Glutamatergic neuron (in vitro differentiated cells): ENCODE data around the gene GM2A. TPM values are rescaled to one million over a fixed set of nuclear protein-coding genes. Genes with fewer than 3 reads are reported as not detected.

Experiments used
- DNase-seq: peaks from one replicate; pipeline ENCODE4 v3.0.0; 2022
- H3K27ac Mint-ChIP-seq: one replicate; pipeline ENCODE4 v1.8.0; 2020; ENCODE audit warnings: mild to moderate bottlenecking, mixed read lengths, inconsistent platforms; ENCODE audit not compliant: unreplicated experiment
- H3K27me3 Mint-ChIP-seq: one replicate; pipeline ENCODE4 v1.8.0; 2020; ENCODE audit warnings: mild to moderate bottlenecking, moderate library complexity, mixed read lengths, inconsistent platforms; ENCODE audit not compliant: unreplicated experiment
- H3K36me3 Mint-ChIP-seq: one replicate; pipeline ENCODE4 v1.8.0; 2020; ENCODE audit warnings: mild to moderate bottlenecking, mixed read lengths, inconsistent platforms; ENCODE audit not compliant: unreplicated experiment
- H3K4me1 Mint-ChIP-seq: one replicate; pipeline ENCODE4 v1.8.0; 2020; ENCODE audit warnings: mild to moderate bottlenecking, low read depth, mixed read lengths, inconsistent platforms; ENCODE audit not compliant: unreplicated experiment
- H3K4me3 Mint-ChIP-seq: one replicate; pipeline ENCODE4 v1.8.0; 2020; ENCODE audit warnings: mild to moderate bottlenecking, mixed read lengths, inconsistent platforms; ENCODE audit not compliant: unreplicated experiment
- H3K9me3 Mint-ChIP-seq: one replicate; pipeline ENCODE4 v1.8.0; 2020; ENCODE audit warnings: mild to moderate bottlenecking, moderate library complexity, mixed read lengths, inconsistent platforms; ENCODE audit not compliant: unreplicated experiment
- total RNA-seq: library from RNA; stranded (reverse); fragmentation: NEBNext Ultra II Directional; extraction: Animal tissue kit (Norgen Biotek cat#: 25700); gene quantifications from one replicate; pipeline ENCODE4 v1.2.1, GENCODE V29; 2021; ENCODE audit not compliant: unreplicated experiment
- TF ChIP-seq, protein P1 (sequence below): fragments of 200-600 bp; sonication (generic); IDR thresholded peaks from one replicate; pipeline ENCODE4 v1.5.0; 2021; ENCODE audit not compliant: partially characterized antibody, unreplicated experiment

GM2A gene
- total RNA-seq, 1 donor from 2014 or later, result 13.7 TPM

DNA sequence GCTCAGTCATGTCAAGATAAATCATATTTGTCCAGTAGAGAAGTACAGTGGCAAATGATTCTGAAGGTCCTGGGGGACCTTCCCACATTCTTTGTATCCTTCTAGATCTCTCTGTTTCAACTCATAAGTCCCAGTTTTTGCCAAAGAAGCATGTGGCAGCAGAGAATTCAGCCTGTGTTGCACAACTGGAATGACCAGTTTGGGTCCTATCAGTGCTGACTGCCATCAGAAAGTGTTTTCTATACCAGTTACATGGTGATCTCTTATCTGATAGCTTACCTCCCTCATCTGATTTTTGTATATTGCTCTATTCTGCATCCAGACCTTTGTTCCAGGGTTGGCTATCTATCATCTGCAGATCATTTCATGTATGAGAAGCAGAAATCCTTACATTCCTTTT lies 21.7 kb downstream of the GM2A start:
- no peak overlapping the region for H3K27ac Mint-ChIP-seq
- TF ChIP-seq, protein P1, sequence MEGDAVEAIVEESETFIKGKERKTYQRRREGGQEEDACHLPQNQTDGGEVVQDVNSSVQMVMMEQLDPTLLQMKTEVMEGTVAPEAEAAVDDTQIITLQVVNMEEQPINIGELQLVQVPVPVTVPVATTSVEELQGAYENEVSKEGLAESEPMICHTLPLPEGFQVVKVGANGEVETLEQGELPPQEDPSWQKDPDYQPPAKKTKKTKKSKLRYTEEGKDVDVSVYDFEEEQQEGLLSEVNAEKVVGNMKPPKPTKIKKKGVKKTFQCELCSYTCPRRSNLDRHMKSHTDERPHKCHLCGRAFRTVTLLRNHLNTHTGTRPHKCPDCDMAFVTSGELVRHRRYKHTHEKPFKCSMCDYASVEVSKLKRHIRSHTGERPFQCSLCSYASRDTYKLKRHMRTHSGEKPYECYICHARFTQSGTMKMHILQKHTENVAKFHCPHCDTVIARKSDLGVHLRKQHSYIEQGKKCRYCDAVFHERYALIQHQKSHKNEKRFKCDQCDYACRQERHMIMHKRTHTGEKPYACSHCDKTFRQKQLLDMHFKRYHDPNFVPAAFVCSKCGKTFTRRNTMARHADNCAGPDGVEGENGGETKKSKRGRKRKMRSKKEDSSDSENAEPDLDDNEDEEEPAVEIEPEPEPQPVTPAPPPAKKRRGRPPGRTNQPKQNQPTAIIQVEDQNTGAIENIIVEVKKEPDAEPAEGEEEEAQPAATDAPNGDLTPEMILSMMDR, result no peak
- H3K27me3 Mint-ChIP-seq, result no peaks in the 10 kb centered on the region
- H3K9me3 Mint-ChIP-seq, result no peaks in the 10 kb centered on the region
- no peak for DNase-seq
- H3K4me1 Mint-ChIP-seq, result no peaks in the 10 kb centered on the region
- H3K36me3 Mint-ChIP-seq, result no peaks in the 10 kb centered on the region
- H3K4me3 Mint-ChIP-seq, result no peak overlapping the region

DNA sequence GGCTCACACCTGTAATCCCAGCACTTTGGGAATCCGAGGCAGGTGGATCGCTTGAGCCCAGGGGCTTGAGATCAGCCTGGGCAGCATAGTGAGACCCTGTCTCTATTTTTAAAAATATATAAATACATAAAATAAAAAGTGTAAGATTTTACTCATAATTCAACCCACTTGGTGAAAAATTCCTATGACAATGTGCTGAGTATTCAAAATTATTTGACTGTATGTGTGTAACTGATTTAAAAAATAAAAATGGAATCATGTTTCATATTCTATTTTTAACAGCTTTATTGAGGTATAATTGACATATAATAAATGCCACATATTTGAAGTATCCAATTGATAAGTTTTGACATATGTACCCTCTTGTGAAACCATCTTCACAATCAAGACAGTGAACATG lies 22.8 kb downstream of the GM2A start:
- Mint-ChIP-seq H3K36me3 (no peaks in the 10 kb centered on the region), H3K27ac (no peak overlapping the region), H3K9me3 (no peaks in the 10 kb centered on the region), H3K4me3 (no peak overlapping the region), H3K4me1 (no peaks in the 10 kb centered on the region), H3K27me3 (no peaks in the 10 kb centered on the region)
- TF ChIP-seq, protein P1, result no peak
- DNase-seq, result no peak

DNA sequence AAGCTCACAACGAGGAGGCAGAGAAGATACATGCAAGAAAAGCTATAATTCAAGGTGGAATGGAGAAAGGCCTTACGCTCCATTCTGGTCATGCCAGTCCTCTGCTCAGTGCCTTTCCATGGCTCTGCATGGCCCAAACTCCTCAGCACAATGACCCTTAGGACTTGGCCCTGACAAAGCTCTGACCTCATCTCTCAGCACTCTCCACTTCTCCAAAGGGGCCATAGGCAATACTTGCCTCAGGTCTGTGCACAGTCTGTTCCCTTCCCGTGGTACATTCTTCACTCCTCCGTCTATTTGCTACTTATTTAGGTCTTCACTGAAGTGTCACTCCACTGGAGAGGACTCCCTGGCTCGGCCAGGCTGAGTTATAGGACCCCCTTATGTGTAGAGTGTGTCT lies 25.9 kb downstream of the GM2A start:
- no peak overlapping the region for H3K27ac Mint-ChIP-seq
- H3K4me3 Mint-ChIP-seq, result no peak overlapping the region
- no peaks in the 10 kb centered on the region for H3K4me1 Mint-ChIP-seq
- TF ChIP-seq, protein P1, result no peak
- H3K9me3 Mint-ChIP-seq, result no peaks in the 10 kb centered on the region
- no peak for DNase-seq
- H3K36me3 Mint-ChIP-seq, result no peaks in the 10 kb centered on the region
- H3K27me3 Mint-ChIP-seq, result no peaks in the 10 kb centered on the region

- peaks cover 3% of the 10 kb centered on the region for H3K9me3 Mint-ChIP-seq
- H3K4me3 Mint-ChIP-seq, result no peak overlapping the region
- TF ChIP-seq, protein P1, result no peak
- no peak for DNase-seq
- no peaks in the 10 kb centered on the region for H3K4me1 Mint-ChIP-seq
- no peaks in the 10 kb centered on the region for H3K36me3 Mint-ChIP-seq
- H3K27me3 Mint-ChIP-seq, result no peaks in the 10 kb centered on the region
- H3K27ac Mint-ChIP-seq, result no peak overlapping the region
These were observed 27.5 kb downstream of the GM2A start for GRCh38 chr5:151280443-151280842.

- no peaks in the 10 kb centered on the region for H3K27me3 Mint-ChIP-seq
- TF ChIP-seq, protein P1, result no peak
- H3K27ac Mint-ChIP-seq, result no peak overlapping the region
These were observed 28.1 kb downstream of the GM2A start for GRCh38 chr5:151281001-151281639.

More at GRCh38 chr5:151281001-151281639, 28.1 kb downstream of the GM2A start:
- H3K4me1 Mint-ChIP-seq, result no peaks in the 10 kb centered on the region
- DNase-seq, result no peak
- no peaks in the 10 kb centered on the region for H3K36me3 Mint-ChIP-seq
- H3K4me3 Mint-ChIP-seq, result no peak overlapping the region
- peaks cover 3% of the 10 kb centered on the region for H3K9me3 Mint-ChIP-seq
